ENCODE results near the gene MAPKAPK3.

MAPKAPK3 gene

DNA sequence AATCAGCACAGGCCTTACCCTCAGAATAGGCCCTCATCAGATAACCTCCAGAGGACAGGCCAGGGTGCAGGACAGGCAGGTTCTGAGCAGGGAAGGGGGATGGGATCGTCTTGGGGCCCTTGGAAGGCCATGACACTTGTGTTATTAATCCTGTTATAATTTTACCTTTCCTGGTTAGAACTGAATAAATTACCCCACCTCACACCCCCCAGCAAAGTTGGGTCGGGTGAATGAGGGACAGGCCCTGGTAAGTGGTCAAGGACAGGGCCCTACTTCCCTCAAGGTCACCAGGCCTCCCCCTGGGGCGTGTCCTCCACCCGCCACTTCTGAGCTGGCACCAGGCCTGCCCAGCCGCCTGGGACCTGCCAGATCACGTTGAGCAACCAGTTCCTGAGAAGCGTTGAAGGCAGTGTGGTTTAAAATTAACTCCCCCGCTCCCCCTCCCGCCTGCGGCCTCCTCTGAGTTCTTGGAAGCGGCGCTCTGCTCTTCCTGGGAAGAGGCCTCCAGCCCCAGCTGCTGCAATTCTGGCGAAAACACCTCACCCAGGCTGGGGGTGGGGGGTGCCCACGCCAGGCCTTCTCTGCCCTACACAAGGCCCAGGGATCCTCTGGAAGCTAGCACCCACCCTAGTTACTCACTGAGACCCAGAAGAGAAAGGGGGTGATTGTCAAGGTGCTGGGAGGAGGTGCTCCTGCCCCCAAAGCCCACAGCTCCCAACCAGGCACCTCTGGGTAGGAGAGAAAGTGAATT lies 15.9 kb upstream of the MAPKAPK3 start:
- Mint-ChIP-seq H3K4me1 (peaks cover 80% of the 10 kb centered on the region), H3K36me3 (peaks cover 10% of the 10 kb centered on the region)

GRCh38 chr3:50602595-50603191 lies 14.3 kb upstream of the MAPKAPK3 start:
- Mint-ChIP-seq H3K4me3 (peak overlapping the region; percentile 79), H3K27ac (peak overlapping the region; percentile 97), H3K9me3 (no peaks in the 10 kb centered on the region), H3K4me1 (peaks cover 94% of the 10 kb centered on the region), H3K27me3 (no peaks in the 10 kb centered on the region), H3K36me3 (peaks cover 17% of the 10 kb centered on the region)

More for the DNA sequence above, 15.9 kb upstream of the MAPKAPK3 start:
- Mint-ChIP-seq H3K27ac (peak overlapping the region; percentile 97), H3K4me3 (peak overlapping the region; percentile 79), H3K27me3 (no peaks in the 10 kb centered on the region), H3K9me3 (no peaks in the 10 kb centered on the region)

DNA sequence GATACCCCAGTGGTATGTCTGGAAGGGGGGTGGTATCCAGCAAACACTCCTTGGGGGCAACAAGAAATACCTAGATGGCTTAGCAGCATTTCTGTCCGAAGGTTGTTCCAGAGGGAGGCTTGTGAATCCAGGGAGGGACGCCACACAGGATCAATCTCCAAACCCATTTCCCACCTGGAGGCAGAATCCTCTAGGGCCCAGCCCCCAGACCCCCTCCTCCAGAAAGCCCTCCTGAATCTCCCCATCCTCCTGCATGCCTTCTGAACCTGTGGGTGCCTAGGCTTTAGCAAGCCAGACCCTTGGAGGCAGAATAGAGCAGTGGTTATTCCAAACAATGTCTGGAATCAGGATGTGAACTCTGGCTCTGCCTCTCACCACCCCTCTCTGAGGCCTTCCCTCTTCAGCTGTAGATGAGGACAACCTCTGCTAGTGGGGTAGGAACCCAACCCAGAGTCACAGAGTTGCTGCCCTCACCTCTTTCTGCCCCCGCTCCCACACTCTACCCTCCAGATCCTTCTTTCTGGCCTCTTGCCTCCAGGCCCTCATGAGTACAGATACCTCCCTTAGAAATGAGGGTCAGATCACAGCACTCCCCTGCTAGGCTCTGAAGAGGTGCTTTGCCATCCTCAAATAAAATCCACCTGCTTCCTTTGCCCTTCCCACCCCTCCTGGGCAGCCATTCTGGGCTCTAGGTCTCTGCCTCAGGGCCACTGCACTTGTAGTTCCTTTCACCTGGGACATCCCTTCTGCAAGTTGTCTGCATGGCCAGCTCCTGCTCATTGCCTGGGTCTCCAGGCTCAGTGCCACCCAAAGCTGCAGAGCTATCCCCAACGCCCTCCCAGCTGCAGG lies 13.5 kb upstream of the MAPKAPK3 start:
- peak overlapping the region; percentile 97 for H3K27ac Mint-ChIP-seq
- H3K9me3 Mint-ChIP-seq: no peaks in the 10 kb centered on the region
- H3K36me3 Mint-ChIP-seq: peaks cover 24% of the 10 kb centered on the region
- peaks cover 99% of the 10 kb centered on the region for H3K4me1 Mint-ChIP-seq
- H3K27me3 Mint-ChIP-seq: no peaks in the 10 kb centered on the region
- H3K4me3 Mint-ChIP-seq: peak overlapping the region; percentile 35

GRCh38 chr3:50604110-50604621 lies 12.8 kb upstream of the MAPKAPK3 start:
- Mint-ChIP-seq H3K4me3 (peak overlapping the region; percentile 35), H3K9me3 (no peaks in the 10 kb centered on the region), H3K36me3 (peaks cover 31% of the 10 kb centered on the region), H3K4me1 (peaks cover 99% of the 10 kb centered on the region), H3K27ac (peak overlapping the region; percentile 97), H3K27me3 (no peaks in the 10 kb centered on the region)

GRCh38 chr3:50604628-50605588 lies 12.0 kb upstream of the MAPKAPK3 start:
- Mint-ChIP-seq H3K9me3 (no peaks in the 10 kb centered on the region), H3K4me1 (peaks cover 97% of the 10 kb centered on the region), H3K27me3 (no peaks in the 10 kb centered on the region), H3K4me3 (peak overlapping the region; percentile 96), H3K27ac (peak overlapping the region; percentile 97), H3K36me3 (peaks cover 36% of the 10 kb centered on the region)

DNA sequence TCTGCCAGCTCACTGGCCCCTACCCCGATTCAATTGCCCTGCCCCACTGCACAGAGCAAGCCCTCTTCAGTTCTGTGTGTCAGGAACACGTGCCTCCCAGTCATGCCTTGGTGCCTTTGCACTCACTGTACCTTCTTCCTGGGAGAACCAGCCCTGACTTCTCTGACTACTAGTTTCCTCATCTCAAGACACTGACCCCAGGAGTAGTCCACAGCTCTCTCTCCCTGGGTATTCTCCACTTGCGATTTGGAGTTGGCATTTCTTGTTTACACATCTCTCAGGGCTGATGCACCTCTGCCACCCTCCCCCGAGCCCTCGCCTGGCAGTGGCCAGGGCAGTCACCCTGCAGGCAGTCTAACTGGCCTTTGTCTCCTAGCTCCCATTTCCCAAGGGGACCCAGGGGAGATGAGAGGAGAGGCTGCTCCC lies 11.0 kb upstream of the MAPKAPK3 start:
- Mint-ChIP-seq H3K4me3 (peak overlapping the region; percentile 96), H3K27me3 (no peaks in the 10 kb centered on the region), H3K4me1 (peaks cover 87% of the 10 kb centered on the region), H3K9me3 (no peaks in the 10 kb centered on the region), H3K36me3 (peaks cover 43% of the 10 kb centered on the region), H3K27ac (peak overlapping the region; percentile 97)

GRCh38 chr3:50606596-50606995 lies 10.4 kb upstream of the MAPKAPK3 start:
- Mint-ChIP-seq H3K4me1 (peaks cover 80% of the 10 kb centered on the region), H3K27ac (peak overlapping the region; percentile 91), H3K27me3 (no peaks in the 10 kb centered on the region), H3K4me3 (peak overlapping the region; percentile 96), H3K9me3 (no peaks in the 10 kb centered on the region), H3K36me3 (peaks cover 43% of the 10 kb centered on the region)

DNA sequence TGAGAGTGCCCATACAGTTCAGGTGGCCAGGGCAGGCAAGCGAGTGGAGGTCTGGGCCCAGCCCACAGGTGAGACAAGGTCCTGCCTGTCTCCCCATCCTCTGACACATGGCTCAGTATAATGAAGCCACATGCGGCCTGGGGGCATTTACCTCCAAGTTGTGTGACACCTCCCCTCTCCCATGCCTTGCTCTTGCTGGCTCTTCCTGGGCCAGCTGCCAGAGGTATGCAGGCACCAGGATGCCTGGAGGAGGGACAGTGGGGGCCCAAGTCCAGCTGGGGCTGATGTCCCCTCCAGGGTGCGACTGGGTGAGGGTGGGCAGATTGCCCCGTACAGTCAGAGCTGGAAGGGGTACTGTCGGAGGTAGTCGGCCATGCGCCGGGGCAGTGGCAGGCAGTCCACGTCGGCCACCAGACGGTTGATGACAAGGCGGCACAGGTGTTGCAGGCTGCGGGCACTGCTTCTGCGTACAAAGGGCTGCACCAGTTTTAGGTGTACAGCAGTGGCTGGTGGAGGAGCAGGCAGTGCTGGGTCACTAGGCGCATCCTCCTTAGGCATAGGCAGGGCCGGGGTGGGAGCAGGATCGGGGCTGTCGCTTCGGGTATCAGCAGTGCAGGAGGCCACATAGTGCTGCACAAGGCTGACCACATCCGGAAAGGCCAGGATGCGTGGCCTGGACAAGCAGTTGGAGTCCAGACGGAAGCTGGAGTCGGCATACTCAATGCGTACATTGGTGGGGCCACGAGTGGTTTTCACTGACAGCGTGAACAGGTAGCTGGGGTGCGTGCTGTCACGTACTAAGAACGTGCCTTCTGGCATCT lies 9.5 kb upstream of the MAPKAPK3 start:
- peaks cover 43% of the 10 kb centered on the region for H3K36me3 Mint-ChIP-seq
- H3K4me3 Mint-ChIP-seq: peak overlapping the region; percentile 96
- H3K27me3 Mint-ChIP-seq: no peaks in the 10 kb centered on the region
- peaks cover 79% of the 10 kb centered on the region for H3K4me1 Mint-ChIP-seq
- H3K9me3 Mint-ChIP-seq: no peaks in the 10 kb centered on the region
- H3K27ac Mint-ChIP-seq: peak overlapping the region; percentile 97

GRCh38 chr3:50608278-50608677 lies 8.7 kb upstream of the MAPKAPK3 start:
- no peaks in the 10 kb centered on the region for H3K27me3 Mint-ChIP-seq
- peak overlapping the region; percentile 96 for H3K4me3 Mint-ChIP-seq
- H3K27ac Mint-ChIP-seq: peak overlapping the region; percentile 97
- peaks cover 75% of the 10 kb centered on the region for H3K4me1 Mint-ChIP-seq
- no peaks in the 10 kb centered on the region for H3K9me3 Mint-ChIP-seq
- peaks cover 43% of the 10 kb centered on the region for H3K36me3 Mint-ChIP-seq

GRCh38 chr3:50609071-50609762 lies 7.7 kb upstream of the MAPKAPK3 start:
- H3K27me3 Mint-ChIP-seq: no peaks in the 10 kb centered on the region
- H3K4me1 Mint-ChIP-seq: peaks cover 74% of the 10 kb centered on the region
- peak overlapping the region; percentile 96 for H3K4me3 Mint-ChIP-seq
- H3K36me3 Mint-ChIP-seq: peaks cover 43% of the 10 kb centered on the region
- no peaks in the 10 kb centered on the region for H3K9me3 Mint-ChIP-seq
- peak overlapping the region; percentile 97 for H3K27ac Mint-ChIP-seq

DNA sequence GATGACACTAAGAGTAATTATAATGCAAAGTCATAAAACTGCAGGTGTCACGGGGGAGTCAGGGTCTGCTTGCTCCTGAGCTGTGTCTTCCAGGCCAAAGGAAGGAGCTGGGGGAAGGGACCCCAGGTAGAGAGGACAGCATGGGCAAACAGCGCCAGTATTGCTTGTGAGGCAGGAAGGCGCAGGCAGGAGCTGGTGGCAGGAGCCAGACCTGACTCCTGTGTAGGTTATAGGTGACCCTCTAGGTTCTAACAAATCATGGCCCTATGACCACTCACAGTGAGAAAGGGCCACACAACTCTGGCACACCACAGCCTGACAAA lies 7.2 kb upstream of the MAPKAPK3 start:
- H3K27me3 Mint-ChIP-seq: no peaks in the 10 kb centered on the region
- H3K36me3 Mint-ChIP-seq: peaks cover 43% of the 10 kb centered on the region
- H3K4me1 Mint-ChIP-seq: peaks cover 74% of the 10 kb centered on the region
- no peaks in the 10 kb centered on the region for H3K9me3 Mint-ChIP-seq
- H3K4me3 Mint-ChIP-seq: peak overlapping the region; percentile 96
- H3K27ac Mint-ChIP-seq: peak overlapping the region; percentile 97

DNA sequence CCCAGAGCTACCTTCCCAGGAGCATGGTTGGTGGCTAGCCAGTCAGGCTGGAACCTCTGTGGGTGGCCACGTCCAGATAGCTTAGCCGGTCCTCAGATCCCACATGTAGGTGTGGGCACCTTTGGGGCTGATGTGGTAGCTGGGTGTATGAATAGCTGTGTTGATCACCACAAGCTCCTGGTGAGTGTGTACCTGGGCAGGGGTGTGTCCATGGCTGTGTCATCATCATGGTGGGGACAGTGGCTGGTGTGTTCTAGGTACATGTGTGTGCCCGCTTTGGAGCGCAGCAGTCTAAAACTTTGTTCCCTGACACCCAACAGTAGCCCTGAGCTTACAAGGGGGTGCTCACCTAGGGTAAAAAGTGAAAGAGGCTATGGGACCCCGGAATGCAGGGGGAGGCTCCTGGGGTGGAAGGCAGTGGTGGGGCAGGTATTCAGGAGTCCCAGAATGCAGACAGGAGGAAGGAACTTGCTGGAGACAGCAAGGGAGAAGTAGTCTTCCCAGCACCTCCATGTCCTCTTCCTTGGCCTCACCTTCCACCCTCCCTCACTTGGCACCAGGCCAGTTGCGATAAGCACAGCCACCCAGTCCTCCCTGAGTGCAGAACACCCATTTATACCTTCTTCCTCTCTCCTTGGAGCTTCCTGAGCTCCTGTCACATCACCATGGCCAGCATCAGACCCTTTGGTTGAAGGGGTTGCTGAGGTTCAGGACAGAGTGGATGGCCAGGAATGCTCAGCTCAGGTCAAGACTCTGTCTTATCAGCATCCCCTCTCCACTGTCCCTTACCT lies 6.6 kb upstream of the MAPKAPK3 start:
- no peaks in the 10 kb centered on the region for H3K27me3 Mint-ChIP-seq
- no peaks in the 10 kb centered on the region for H3K9me3 Mint-ChIP-seq
- peak overlapping the region; percentile 97 for H3K27ac Mint-ChIP-seq
- H3K36me3 Mint-ChIP-seq: peaks cover 38% of the 10 kb centered on the region
- H3K4me1 Mint-ChIP-seq: peaks cover 67% of the 10 kb centered on the region
- peak overlapping the region; percentile 96 for H3K4me3 Mint-ChIP-seq

GRCh38 chr3:50610992-50611463 lies 5.9 kb upstream of the MAPKAPK3 start:
- Mint-ChIP-seq H3K36me3 (peaks cover 33% of the 10 kb centered on the region), H3K9me3 (no peaks in the 10 kb centered on the region), H3K4me3 (peak overlapping the region; percentile 96), H3K27me3 (no peaks in the 10 kb centered on the region), H3K27ac (peak overlapping the region; percentile 97), H3K4me1 (peaks cover 66% of the 10 kb centered on the region)
